ENCODE data around the gene PPP2R2B.
"Not testable (repeated sequence)": the region's sequence is repeated elsewhere in the genome, so short reads cannot be mapped to it uniquely, and the experiment has no call there.

Gene PPP2R2B

DNA sequence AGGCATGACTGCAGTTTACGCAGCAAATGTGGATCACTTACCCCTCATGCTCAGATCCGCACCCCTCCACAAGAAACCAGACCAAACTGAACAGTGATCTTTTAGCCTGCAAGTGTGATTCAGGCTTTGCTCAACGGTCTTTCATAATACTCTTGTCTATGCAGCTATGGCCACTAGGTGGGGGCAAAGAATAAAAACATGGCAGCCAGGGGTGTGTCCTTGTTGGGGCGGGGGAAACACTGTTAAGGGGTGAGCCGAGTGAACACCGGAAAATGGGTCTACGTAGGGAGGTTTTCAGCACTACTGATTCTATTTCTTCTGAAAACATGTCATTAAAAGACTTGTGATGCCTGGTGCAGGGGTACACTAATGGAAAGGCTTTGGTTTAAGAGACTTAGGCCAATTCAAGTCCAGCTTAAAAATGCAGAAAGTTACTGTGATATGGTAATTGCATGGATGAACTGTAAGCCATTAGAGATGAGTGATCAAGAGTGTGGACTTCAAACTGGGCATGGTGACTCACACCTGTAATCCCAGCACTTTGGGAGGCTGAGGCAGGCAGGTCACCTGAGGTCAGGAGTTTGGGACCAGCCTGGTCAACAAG, 312.7 kb downstream of the PPP2R2B start:
- H3K36me3 ChIP-seq = no peaks in the 10 kb centered on the region
- no peaks in the 10 kb centered on the region for H3K4me1 ChIP-seq (ENCODE audit: control insufficient read depth in 1 of 2, insufficient read depth in 1 of 2, low read depth in 1 of 2, low read length in 1 of 2)
- H3K4me3 ChIP-seq (ENCODE audit: low read depth in 1 of 2, low read length in 1 of 2) = no peak overlapping the region
- no peak overlapping the region for H3K27ac ChIP-seq
- no peaks in the 10 kb centered on the region for H3K27me3 ChIP-seq
- no peaks in the 10 kb centered on the region for H3K9me3 ChIP-seq
- TF ChIP-seq, protein P1, sequence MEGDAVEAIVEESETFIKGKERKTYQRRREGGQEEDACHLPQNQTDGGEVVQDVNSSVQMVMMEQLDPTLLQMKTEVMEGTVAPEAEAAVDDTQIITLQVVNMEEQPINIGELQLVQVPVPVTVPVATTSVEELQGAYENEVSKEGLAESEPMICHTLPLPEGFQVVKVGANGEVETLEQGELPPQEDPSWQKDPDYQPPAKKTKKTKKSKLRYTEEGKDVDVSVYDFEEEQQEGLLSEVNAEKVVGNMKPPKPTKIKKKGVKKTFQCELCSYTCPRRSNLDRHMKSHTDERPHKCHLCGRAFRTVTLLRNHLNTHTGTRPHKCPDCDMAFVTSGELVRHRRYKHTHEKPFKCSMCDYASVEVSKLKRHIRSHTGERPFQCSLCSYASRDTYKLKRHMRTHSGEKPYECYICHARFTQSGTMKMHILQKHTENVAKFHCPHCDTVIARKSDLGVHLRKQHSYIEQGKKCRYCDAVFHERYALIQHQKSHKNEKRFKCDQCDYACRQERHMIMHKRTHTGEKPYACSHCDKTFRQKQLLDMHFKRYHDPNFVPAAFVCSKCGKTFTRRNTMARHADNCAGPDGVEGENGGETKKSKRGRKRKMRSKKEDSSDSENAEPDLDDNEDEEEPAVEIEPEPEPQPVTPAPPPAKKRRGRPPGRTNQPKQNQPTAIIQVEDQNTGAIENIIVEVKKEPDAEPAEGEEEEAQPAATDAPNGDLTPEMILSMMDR (IDR thresholded peaks at IDR 0.05) = no peak

DNA sequence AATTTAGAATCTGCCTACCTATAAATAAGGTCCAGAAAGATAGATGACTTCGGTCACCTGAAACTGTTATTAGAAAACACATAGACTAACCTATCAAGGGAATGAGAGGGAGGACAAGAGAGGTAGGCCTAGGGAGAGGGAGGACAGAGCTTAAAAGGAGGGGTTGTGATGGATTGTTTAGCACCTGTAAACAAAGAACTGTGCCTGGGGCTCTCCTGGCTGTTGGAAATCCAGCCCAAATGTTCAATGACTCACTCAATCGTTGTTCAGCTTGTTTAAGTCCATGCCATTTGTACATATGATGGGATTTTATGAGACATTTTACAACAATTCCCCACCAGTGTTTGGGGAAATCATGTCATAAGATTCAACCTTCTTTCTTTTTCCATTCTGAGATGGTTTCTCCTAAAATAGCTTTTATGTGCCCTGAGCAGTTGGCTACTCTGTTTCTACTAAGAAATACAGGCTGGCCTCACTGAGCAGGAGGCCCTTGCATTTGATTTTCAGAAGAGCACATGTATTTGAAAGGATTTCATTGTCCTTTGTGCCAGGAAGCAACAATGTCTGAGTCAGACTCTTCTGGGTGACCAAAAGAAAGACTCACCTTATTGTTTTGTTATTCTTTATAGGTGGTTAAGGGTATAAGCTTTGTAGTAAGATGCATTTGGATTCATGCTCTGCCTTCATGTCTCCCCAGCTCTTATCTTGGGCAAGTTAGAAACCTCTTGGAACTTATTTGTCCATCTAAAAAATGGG, 314.4 kb downstream of the PPP2R2B start:
- TF ChIP-seq, protein P1 (IDR thresholded peaks at IDR 0.05) = no peak
- no peaks in the 10 kb centered on the region for H3K9me3 ChIP-seq
- H3K27ac ChIP-seq = no peak overlapping the region
- no peaks in the 10 kb centered on the region for H3K36me3 ChIP-seq
- no peak overlapping the region for H3K4me3 ChIP-seq (ENCODE audit: low read depth in 1 of 2, low read length in 1 of 2)
- H3K27me3 ChIP-seq = no peaks in the 10 kb centered on the region
- no peaks in the 10 kb centered on the region for H3K4me1 ChIP-seq (ENCODE audit: control insufficient read depth in 1 of 2, insufficient read depth in 1 of 2, low read depth in 1 of 2, low read length in 1 of 2)

DNA sequence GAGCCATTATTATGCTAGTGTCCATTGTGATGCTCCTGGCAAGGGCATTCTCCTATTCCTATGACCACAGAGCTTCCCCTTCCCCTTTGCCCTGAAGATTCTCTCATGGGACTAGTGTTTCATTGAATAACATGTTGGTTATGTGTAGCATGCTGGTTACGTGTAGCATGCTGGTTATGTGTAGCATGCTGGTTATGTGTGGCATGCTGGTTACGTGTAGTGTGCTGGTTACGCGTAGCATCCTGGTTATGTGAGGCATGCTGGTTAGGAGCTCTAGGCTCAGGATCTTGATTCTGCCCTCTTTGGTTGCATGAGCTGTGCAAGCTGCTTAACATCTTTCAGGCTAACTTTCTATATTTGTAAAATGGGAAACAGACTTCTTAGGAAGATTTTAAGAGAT, 316.1 kb downstream of the PPP2R2B start:
- no peak overlapping the region for H3K27ac ChIP-seq

DNA sequence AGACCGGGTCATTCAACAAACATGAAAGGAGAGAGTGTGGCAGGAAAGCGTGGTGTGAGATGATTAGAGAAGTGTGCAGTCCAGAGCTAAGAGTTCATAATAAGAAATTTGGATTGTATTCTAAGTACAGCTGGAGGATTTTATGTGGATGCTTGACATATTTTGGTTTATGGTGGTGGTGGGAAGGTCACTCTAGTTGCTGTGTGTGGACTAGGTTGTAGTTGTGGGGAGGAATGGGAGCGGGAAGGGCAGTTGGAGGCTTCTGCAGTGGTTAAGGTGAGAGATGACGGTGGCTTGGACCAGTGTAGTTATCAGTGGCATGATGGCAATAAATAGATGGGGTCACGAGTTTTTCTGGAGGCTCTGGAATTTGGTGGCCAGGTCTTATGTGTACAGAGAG, 316.8 kb downstream of the PPP2R2B start:
- Histone ChIP-seq H3K27me3 (no peaks in the 10 kb centered on the region), H3K36me3 (no peaks in the 10 kb centered on the region), H3K27ac (no peak overlapping the region), H3K4me3 (ENCODE audit: low read depth in 1 of 2, low read length in 1 of 2) (no peak overlapping the region), H3K4me1 (ENCODE audit: control insufficient read depth in 1 of 2, insufficient read depth in 1 of 2, low read depth in 1 of 2, low read length in 1 of 2) (no peaks in the 10 kb centered on the region), H3K9me3 (no peaks in the 10 kb centered on the region)
- TF ChIP-seq, protein P1 (IDR thresholded peaks at IDR 0.05) = no peak

More for the DNA sequence above, 316.1 kb downstream of the PPP2R2B start:
- H3K36me3 ChIP-seq = no peaks in the 10 kb centered on the region
- TF ChIP-seq, protein P1 (IDR thresholded peaks at IDR 0.05) = no peak
- no peaks in the 10 kb centered on the region for H3K4me1 ChIP-seq (ENCODE audit: control insufficient read depth in 1 of 2, insufficient read depth in 1 of 2, low read depth in 1 of 2, low read length in 1 of 2)
- no peak overlapping the region for H3K4me3 ChIP-seq (ENCODE audit: low read depth in 1 of 2, low read length in 1 of 2)
- no peaks in the 10 kb centered on the region for H3K9me3 ChIP-seq
- H3K27me3 ChIP-seq = no peaks in the 10 kb centered on the region

DNA sequence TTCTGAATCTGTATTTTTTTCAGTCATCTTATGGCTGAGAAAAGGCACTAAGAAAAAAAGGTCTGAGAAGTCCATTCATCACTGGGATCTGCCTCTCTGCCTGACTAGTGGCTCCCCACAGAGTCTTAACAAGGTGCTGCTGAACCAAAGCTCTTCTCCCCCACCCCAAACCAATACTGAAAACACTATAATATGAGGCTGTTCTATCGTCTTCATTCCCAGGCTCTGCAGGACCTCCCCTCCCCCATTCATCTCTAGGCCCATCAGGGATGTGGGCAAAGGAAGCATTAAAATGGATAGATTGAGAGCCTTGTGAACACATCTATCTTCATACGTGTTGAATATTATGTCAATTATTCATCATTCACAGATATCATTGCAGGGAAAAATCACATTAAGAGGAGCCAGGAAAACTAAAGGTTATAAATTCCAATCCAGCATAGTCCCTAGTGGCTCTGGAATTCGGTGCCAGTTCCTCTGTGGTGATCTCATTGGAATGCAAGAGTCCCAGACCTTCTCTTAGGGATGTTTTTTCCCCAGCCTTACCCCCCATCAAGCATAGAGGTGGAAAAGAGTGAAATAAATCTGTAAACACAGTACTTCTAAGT, 318.2 kb downstream of the PPP2R2B start:
- TF ChIP-seq, protein P1 (IDR thresholded peaks at IDR 0.05) = no peak
- Histone ChIP-seq H3K27ac (no peak overlapping the region), H3K4me1 (ENCODE audit: control insufficient read depth in 1 of 2, insufficient read depth in 1 of 2, low read depth in 1 of 2, low read length in 1 of 2) (no peaks in the 10 kb centered on the region), H3K36me3 (no peaks in the 10 kb centered on the region), H3K4me3 (ENCODE audit: low read depth in 1 of 2, low read length in 1 of 2) (no peak overlapping the region), H3K27me3 (no peaks in the 10 kb centered on the region), H3K9me3 (no peaks in the 10 kb centered on the region)

DNA sequence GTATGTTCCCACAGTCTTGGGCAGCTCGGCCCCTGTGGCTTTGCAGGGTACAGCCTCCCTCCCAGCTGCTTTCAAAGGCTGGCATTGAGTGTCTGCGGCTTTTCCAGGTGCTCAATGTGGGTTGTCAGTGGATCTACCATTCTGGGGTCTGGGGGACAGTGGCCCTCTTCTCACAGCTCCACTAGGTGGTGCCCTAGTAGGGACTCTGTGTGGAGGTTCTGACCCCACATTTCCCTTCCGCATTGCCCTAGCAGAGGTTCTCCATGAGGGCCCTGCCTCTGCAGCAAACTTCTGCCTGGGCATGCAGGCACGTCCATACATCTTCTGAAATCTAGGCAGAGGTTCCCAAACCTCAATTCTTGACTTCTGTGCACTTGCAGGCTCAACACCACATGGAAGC, 321.7 kb downstream of the PPP2R2B start:
- not testable (repeated sequence) for H3K4me3 ChIP-seq (ENCODE audit: low read depth in 1 of 2, low read length in 1 of 2); H3K27me3 ChIP-seq; H3K27ac ChIP-seq; H3K4me1 ChIP-seq (ENCODE audit: control insufficient read depth in 1 of 2, insufficient read depth in 1 of 2, low read depth in 1 of 2, low read length in 1 of 2); H3K9me3 ChIP-seq; H3K36me3 ChIP-seq

All from neutrophil (primary cell).